ENCODE results near the gene NADSYN1. TPM values are rescaled to one million over a fixed set of nuclear protein-coding genes. Genes with fewer than 3 reads are reported as not detected.

NADSYN1 gene
- total and polyA plus RNA-seq, 2 of the 13 experiments (the other 11 are each of a cell fraction or from before 2014, with no cell fraction given): 35.7 to 51.5 TPM

DNA sequence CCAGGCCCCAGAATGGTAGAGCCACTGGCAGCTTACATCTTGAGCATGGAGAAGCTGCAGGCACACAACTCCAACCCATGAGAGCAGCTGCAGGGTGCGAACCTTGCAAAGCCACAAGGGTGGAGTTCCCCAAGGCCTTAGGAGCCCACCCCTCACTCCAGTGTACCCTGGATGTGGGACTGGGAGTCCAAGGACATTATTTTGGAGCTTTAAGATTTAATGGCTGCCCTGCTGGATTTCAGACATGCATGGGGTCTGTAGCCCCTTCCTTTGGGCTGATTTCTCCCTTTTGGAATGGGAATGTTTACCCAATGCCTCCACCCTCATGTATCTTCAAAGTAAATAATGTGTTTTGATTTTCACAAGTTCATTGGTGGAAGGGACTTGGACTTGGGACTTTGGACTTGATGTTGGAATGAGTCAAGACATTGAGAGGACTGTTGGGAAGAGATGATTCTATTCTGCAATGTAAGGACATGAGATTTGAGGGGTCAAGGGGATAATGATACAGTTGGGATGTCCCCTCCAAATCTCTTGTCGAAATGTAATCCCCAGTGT is 73.0 kb downstream of the NADSYN1 start (continued):
- TF ChIP-seq, protein P1, sequence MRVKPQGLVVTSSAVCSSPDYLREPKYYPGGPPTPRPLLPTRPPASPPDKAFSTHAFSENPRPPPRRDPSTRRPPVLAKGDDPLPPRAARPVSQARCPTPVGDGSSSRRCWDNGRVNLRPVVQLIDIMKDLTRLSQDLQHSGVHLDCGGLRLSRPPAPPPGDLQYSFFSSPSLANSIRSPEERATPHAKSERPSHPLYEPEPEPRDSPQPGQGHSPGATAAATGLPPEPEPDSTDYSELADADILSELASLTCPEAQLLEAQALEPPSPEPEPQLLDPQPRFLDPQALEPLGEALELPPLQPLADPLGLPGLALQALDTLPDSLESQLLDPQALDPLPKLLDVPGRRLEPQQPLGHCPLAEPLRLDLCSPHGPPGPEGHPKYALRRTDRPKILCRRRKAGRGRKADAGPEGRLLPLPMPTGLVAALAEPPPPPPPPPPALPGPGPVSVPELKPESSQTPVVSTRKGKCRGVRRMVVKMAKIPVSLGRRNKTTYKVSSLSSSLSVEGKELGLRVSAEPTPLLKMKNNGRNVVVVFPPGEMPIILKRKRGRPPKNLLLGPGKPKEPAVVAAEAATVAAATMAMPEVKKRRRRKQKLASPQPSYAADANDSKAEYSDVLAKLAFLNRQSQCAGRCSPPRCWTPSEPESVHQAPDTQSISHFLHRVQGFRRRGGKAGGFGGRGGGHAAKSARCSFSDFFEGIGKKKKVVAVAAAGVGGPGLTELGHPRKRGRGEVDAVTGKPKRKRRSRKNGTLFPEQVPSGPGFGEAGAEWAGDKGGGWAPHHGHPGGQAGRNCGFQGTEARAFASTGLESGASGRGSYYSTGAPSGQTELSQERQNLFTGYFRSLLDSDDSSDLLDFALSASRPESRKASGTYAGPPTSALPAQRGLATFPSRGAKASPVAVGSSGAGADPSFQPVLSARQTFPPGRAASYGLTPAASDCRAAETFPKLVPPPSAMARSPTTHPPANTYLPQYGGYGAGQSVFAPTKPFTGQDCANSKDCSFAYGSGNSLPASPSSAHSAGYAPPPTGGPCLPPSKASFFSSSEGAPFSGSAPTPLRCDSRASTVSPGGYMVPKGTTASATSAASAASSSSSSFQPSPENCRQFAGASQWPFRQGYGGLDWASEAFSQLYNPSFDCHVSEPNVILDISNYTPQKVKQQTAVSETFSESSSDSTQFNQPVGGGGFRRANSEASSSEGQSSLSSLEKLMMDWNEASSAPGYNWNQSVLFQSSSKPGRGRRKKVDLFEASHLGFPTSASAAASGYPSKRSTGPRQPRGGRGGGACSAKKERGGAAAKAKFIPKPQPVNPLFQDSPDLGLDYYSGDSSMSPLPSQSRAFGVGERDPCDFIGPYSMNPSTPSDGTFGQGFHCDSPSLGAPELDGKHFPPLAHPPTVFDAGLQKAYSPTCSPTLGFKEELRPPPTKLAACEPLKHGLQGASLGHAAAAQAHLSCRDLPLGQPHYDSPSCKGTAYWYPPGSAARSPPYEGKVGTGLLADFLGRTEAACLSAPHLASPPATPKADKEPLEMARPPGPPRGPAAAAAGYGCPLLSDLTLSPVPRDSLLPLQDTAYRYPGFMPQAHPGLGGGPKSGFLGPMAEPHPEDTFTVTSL (CRISPR knock-in tag; IDR thresholded peaks at IDR 0.05; ENCODE audit: borderline replicate concordance): peak; percentile 32; the same call in 1 of the 2 replicates
- TF ChIP-seq RARA (CRISPR knock-in tag; IDR thresholded peaks at IDR 0.05): peak; percentile 76
- TF ChIP-seq FOXP1 (IDR thresholded peaks at IDR 0.05): no peak
- peak; percentile 72 for TF ChIP-seq FOXP1 (CRISPR knock-in tag; IDR thresholded peaks at IDR 0.05)
- TF ChIP-seq EP300 (IDR thresholded peaks at IDR 0.05; ENCODE audit: low read depth in 2 of 2, low read length in 2 of 2): peak in 1 of 2 experiments; percentile 80; a peak in 1 of 4 replicates
- no peak; the same call in 1 of the 2 replicates for TF ChIP-seq EP300 (CRISPR knock-in tag; IDR thresholded peaks at IDR 0.05; ENCODE audit: borderline replicate concordance)
- TF ChIP-seq, protein P2, sequence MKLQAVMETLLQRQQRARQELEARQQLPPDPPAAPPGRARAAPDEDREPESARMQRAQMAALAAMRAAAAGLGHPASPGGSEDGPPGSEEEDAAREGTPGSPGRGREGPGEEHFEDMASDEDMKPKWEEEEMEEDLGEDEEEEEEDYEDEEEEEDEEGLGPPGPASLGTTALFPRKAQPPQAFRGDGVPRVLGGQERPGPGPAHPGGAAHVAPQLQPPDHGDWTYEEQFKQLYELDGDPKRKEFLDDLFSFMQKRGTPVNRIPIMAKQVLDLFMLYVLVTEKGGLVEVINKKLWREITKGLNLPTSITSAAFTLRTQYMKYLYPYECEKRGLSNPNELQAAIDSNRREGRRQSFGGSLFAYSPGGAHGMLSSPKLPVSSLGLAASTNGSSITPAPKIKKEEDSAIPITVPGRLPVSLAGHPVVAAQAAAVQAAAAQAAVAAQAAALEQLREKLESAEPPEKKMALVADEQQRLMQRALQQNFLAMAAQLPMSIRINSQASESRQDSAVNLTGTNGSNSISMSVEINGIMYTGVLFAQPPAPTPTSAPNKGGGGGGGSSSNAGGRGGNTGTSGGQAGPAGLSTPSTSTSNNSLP (IDR thresholded peaks at IDR 0.05; ENCODE audit: low read depth, low read length): 0 out of 2 replicates have a peak, but pooled peaks have one; percentile 21
- TF ChIP-seq HNF4A (CRISPR knock-in tag; IDR thresholded peaks at IDR 0.05): peak; percentile 92
- TF ChIP-seq ZSCAN21 (CRISPR knock-in tag; IDR thresholded peaks at IDR 0.05; ENCODE audit: borderline replicate concordance): no peak
- TF ChIP-seq NFYC (CRISPR knock-in tag; IDR thresholded peaks at IDR 0.05): 0 out of 2 replicates have a peak, but pooled peaks have one; percentile 7
- peak; percentile 80; the same call in 1 of the 2 replicates for TF ChIP-seq ZNF644 (CRISPR knock-in tag; IDR thresholded peaks at IDR 0.05; ENCODE audit: low read depth)
- TF ChIP-seq, protein P3, sequence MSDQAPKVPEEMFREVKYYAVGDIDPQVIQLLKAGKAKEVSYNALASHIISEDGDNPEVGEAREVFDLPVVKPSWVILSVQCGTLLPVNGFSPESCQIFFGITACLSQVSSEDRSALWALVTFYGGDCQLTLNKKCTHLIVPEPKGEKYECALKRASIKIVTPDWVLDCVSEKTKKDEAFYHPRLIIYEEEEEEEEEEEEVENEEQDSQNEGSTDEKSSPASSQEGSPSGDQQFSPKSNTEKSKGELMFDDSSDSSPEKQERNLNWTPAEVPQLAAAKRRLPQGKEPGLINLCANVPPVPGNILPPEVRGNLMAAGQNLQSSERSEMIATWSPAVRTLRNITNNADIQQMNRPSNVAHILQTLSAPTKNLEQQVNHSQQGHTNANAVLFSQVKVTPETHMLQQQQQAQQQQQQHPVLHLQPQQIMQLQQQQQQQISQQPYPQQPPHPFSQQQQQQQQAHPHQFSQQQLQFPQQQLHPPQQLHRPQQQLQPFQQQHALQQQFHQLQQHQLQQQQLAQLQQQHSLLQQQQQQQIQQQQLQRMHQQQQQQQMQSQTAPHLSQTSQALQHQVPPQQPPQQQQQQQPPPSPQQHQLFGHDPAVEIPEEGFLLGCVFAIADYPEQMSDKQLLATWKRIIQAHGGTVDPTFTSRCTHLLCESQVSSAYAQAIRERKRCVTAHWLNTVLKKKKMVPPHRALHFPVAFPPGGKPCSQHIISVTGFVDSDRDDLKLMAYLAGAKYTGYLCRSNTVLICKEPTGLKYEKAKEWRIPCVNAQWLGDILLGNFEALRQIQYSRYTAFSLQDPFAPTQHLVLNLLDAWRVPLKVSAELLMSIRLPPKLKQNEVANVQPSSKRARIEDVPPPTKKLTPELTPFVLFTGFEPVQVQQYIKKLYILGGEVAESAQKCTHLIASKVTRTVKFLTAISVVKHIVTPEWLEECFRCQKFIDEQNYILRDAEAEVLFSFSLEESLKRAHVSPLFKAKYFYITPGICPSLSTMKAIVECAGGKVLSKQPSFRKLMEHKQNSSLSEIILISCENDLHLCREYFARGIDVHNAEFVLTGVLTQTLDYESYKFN (CRISPR knock-in tag; conservative IDR thresholded peaks at IDR 0.05): peak; percentile 72
- no peak for TF ChIP-seq ZNF777 (CRISPR knock-in tag; IDR thresholded peaks at IDR 0.05)
- TF ChIP-seq ZNF24 (IDR thresholded peaks at IDR 0.05): no peak
- TF ChIP-seq, protein P4, sequence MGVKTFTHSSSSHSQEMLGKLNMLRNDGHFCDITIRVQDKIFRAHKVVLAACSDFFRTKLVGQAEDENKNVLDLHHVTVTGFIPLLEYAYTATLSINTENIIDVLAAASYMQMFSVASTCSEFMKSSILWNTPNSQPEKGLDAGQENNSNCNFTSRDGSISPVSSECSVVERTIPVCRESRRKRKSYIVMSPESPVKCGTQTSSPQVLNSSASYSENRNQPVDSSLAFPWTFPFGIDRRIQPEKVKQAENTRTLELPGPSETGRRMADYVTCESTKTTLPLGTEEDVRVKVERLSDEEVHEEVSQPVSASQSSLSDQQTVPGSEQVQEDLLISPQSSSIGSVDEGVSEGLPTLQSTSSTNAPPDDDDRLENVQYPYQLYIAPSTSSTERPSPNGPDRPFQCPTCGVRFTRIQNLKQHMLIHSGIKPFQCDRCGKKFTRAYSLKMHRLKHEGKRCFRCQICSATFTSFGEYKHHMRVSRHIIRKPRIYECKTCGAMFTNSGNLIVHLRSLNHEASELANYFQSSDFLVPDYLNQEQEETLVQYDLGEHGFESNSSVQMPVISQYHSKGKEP (CRISPR knock-in tag; IDR thresholded peaks at IDR 0.05): no peak
- TF ChIP-seq THAP11 (CRISPR knock-in tag; IDR thresholded peaks at IDR 0.05): no peak
